Measurements from ENCODE around the gene ACTR2.

ACTR2 gene

DNA sequence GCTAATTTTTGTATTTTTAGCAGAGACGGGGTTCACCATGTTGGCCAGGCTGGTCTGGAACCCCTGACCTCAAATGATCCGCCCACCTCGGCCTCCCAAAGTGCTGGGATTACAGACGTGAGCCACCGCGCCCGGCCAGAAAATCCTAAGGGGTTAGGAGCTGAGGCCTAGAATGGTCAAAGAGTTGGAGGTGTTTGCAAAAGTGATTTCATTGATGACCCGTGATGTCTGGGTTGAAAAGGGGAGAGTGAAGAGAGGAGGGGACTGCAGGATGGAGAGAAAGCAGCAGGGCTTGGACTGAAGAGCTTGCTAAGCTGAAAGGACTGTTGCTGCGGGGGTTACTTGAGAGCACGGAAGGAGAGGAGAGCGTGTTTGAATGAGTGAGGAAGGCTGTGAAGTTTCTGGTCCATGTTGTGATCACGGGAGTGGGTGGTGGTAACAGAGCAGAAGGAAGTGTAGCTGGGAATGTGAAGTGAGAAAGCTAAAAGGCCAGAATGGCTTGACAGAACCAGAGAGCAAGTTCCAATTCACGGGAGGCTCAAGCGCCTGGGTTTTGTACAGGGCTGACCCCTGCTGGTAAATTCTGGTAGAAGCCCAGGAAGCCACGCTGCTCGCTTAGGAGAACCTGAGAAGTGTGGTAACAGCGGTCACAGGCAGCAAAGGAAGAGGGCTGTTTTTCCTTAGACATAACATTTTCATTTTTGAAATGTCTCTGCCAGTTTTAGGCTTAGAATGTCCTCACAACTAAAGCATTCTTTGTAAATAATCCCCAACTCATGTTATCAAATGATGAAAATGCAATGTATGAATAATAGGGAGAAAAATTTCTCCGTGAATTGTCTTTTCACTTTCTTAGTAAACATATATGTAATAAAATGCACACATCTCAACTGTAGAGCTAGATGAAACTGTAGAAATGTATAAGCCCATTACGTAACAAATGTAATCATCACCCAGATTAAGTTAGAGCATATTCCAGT, 40.5 kb upstream of the ACTR2 start:
- TF ChIP-seq MYC (IDR thresholded peaks at IDR 0.05; ENCODE audit: low read depth, low read length): peak; percentile 57
- no peak for TF ChIP-seq POLR2A (IDR thresholded peaks at IDR 0.05; ENCODE audit: extremely low read depth, insufficient read length)
- TF ChIP-seq, protein P1, sequence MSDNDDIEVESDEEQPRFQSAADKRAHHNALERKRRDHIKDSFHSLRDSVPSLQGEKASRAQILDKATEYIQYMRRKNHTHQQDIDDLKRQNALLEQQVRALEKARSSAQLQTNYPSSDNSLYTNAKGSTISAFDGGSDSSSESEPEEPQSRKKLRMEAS (IDR thresholded peaks at IDR 0.05; ENCODE audit: low read depth, low read length): peak; percentile 69
- TF ChIP-seq, protein P2, sequence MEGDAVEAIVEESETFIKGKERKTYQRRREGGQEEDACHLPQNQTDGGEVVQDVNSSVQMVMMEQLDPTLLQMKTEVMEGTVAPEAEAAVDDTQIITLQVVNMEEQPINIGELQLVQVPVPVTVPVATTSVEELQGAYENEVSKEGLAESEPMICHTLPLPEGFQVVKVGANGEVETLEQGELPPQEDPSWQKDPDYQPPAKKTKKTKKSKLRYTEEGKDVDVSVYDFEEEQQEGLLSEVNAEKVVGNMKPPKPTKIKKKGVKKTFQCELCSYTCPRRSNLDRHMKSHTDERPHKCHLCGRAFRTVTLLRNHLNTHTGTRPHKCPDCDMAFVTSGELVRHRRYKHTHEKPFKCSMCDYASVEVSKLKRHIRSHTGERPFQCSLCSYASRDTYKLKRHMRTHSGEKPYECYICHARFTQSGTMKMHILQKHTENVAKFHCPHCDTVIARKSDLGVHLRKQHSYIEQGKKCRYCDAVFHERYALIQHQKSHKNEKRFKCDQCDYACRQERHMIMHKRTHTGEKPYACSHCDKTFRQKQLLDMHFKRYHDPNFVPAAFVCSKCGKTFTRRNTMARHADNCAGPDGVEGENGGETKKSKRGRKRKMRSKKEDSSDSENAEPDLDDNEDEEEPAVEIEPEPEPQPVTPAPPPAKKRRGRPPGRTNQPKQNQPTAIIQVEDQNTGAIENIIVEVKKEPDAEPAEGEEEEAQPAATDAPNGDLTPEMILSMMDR (IDR thresholded peaks at IDR 0.05; ENCODE audit: low read depth, low read length): peak; percentile 92
- peak; percentile 89 for DNase-seq (ENCODE audit: low read depth)
- no peak overlapping the region for H3K4me3 ChIP-seq (ENCODE audit: low read depth, low read length)

DNA sequence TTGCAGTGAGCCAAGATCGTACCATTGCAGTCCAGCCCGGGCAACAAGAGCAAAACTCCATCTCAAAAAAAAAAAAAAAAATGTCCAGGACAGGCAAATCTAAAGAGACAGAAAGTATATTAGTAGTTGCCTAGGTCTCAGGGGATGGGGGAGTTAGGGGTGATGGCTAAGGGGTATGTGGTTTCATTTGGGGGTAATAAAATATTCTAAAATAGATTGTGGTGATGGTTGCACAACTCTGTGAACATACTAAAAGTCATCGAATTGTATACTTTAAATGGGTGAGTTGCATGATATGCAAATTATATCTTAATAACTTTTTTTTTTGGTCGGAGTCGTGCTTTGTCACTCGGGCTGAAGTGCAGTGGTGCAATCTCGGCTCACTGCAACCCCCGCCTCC, 34.2 kb upstream of the ACTR2 start:
- TF ChIP-seq, protein P2 (IDR thresholded peaks at IDR 0.05; ENCODE audit: low read depth, low read length): no peak
- TF ChIP-seq POLR2A (IDR thresholded peaks at IDR 0.05; ENCODE audit: extremely low read depth, insufficient read length) (no peak), MYC (IDR thresholded peaks at IDR 0.05; ENCODE audit: low read depth, low read length) (no peak)
- TF ChIP-seq, protein P1 (IDR thresholded peaks at IDR 0.05; ENCODE audit: low read depth, low read length): no peak
- no peak overlapping the region for H3K4me3 ChIP-seq (ENCODE audit: low read depth, low read length)
- peak; percentile 66 for DNase-seq (ENCODE audit: low read depth)

DNA sequence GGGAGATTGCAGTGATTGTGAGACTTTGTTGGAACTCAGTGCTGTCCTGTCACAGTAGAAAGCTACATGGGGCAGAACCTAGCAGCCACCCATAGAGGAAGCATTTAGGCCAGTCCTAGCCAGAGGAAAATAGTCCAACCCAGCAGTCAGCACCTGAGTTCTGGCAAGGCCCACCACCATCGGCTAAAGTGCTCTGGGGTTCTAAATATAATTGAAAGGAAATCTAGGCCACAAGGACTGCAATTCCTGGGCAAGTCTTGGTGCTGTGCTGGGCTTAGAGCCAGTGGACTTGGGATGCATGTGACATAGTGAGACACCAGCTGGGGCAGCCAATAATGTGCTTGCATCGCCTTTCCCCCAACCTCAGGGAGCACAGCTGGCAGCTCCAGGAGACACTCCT, 28.9 kb upstream of the ACTR2 start:
- TF ChIP-seq, protein P2 (IDR thresholded peaks at IDR 0.05; ENCODE audit: low read depth, low read length): no peak
- TF ChIP-seq, protein P1 (IDR thresholded peaks at IDR 0.05; ENCODE audit: low read depth, low read length): no peak
- TF ChIP-seq MYC (IDR thresholded peaks at IDR 0.05; ENCODE audit: low read depth, low read length) (no peak), POLR2A (IDR thresholded peaks at IDR 0.05; ENCODE audit: extremely low read depth, insufficient read length) (no peak)
- H3K4me3 ChIP-seq (ENCODE audit: low read depth, low read length): no peak overlapping the region
- DNase-seq (ENCODE audit: low read depth): no peak

DNA sequence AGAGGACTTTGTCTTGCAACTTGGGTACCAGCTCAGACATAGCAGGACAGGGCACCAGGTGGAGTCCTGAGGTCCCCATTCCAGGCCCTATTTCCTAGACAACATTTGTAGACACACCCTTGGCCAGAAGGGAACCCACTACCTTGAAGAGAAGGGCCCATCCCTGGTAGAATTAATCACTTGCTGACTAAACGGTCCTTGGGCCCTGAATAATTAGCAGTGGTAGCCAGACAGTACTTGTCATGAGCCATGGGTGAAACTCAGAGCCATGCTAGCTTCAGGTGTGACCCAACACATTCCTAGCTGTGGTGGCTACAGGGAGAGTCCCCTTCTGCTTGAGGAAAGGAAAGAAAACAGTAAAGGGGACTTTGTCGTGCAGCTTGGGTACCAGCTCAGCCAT, 28.5 kb upstream of the ACTR2 start:
- no peak for TF ChIP-seq POLR2A (IDR thresholded peaks at IDR 0.05; ENCODE audit: extremely low read depth, insufficient read length)
- TF ChIP-seq, protein P2 (IDR thresholded peaks at IDR 0.05; ENCODE audit: low read depth, low read length): no peak
- TF ChIP-seq, protein P1 (IDR thresholded peaks at IDR 0.05; ENCODE audit: low read depth, low read length): no peak
- TF ChIP-seq MYC (IDR thresholded peaks at IDR 0.05; ENCODE audit: low read depth, low read length): no peak
- H3K4me3 ChIP-seq (ENCODE audit: low read depth, low read length): no peak overlapping the region
- DNase-seq (ENCODE audit: low read depth): no peak

DNA sequence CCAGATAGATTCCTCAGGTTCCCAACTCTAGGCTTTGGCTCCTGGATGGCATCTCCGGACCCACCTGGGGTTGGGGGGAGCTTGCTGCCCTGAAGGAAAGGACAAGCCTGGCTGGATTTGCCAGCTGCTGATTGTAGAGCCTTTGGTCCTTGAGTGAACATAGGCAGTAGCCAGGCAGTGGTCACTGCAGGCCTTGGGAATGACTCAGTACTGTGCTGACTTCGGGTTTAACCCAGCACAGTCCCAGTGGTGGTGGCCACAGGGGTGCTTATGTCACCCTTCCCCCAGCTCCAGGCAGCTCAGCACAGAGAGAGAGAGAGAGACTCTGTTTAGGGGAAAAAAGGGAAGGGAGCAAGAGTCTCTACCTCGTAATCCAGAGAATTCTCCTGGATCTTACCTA, 27.7 kb upstream of the ACTR2 start:
- DNase-seq (ENCODE audit: low read depth): no peak
- TF ChIP-seq, protein P2 (IDR thresholded peaks at IDR 0.05; ENCODE audit: low read depth, low read length): no peak
- no peak overlapping the region for H3K4me3 ChIP-seq (ENCODE audit: low read depth, low read length)
